Esophagus muscularis mucosa (tissue), 3 donors: ENCODE measurements around the gene PTPRU.

ENCODE experiments used
- POLR2A ChIP-seq: fragments of 450-650 bp; IDR thresholded peaks from one replicate; pipeline ENCODE4 v1.6.1; 2017; ENCODE audit warnings: antibody characterized with exemption, moderate library complexity, mild to moderate bottlenecking, low read depth
- POLR2AphosphoS5 ChIP-seq, 2 donors: sonication (generic); formaldehyde crosslinking; IDR thresholded peaks; one replicate each; pipeline ENCODE4 v1.6.1; 2017; ENCODE audit warnings: antibody characterized with exemption in 2 of 2
- TF ChIP-seq, protein P1 (sequence below), 3 experiments: fragments of 200-600 bp in 2 of 3; fragments of 450-650 bp in 1 of 3; sonication (generic) in 2 of 3; IDR thresholded peaks; one replicate each; pipeline ENCODE4 v1.5.1; 2017 to 2019; ENCODE audit warnings: antibody characterized with exemption in 3 of 3, mild to moderate bottlenecking in 2 of 3, moderate library complexity in 1 of 3

GRCh38 chr1:29329022-29329775 lies 92.9 kb downstream of the PTPRU start:
- TF ChIP-seq, protein P1, sequence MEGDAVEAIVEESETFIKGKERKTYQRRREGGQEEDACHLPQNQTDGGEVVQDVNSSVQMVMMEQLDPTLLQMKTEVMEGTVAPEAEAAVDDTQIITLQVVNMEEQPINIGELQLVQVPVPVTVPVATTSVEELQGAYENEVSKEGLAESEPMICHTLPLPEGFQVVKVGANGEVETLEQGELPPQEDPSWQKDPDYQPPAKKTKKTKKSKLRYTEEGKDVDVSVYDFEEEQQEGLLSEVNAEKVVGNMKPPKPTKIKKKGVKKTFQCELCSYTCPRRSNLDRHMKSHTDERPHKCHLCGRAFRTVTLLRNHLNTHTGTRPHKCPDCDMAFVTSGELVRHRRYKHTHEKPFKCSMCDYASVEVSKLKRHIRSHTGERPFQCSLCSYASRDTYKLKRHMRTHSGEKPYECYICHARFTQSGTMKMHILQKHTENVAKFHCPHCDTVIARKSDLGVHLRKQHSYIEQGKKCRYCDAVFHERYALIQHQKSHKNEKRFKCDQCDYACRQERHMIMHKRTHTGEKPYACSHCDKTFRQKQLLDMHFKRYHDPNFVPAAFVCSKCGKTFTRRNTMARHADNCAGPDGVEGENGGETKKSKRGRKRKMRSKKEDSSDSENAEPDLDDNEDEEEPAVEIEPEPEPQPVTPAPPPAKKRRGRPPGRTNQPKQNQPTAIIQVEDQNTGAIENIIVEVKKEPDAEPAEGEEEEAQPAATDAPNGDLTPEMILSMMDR (IDR thresholded peaks at IDR 0.05) = no peak
- no peak for TF ChIP-seq POLR2A
- TF ChIP-seq POLR2AphosphoS5 (IDR thresholded peaks at IDR 0.05) = no peak
